GM19372 (cell line): ENCODE results near the gene KSR2.
"Not testable (repeated sequence)": the region's sequence is repeated elsewhere in the genome, so short reads cannot be mapped to it uniquely, and the experiment has no call there.

Experiments
- ATAC-seq: cut with Tn5 transposase; IDR thresholded peaks from one replicate; pipeline ENCODE4 v1.9.1; 2021; ENCODE audit warnings: mild to moderate bottlenecking, low read depth, moderate library complexity; ENCODE audit not compliant: unreplicated experiment

KSR2 gene

GRCh38 chr12:117861691-117862090 is 107.1 kb downstream of the KSR2 start:
- no peak for ATAC-seq

DNA sequence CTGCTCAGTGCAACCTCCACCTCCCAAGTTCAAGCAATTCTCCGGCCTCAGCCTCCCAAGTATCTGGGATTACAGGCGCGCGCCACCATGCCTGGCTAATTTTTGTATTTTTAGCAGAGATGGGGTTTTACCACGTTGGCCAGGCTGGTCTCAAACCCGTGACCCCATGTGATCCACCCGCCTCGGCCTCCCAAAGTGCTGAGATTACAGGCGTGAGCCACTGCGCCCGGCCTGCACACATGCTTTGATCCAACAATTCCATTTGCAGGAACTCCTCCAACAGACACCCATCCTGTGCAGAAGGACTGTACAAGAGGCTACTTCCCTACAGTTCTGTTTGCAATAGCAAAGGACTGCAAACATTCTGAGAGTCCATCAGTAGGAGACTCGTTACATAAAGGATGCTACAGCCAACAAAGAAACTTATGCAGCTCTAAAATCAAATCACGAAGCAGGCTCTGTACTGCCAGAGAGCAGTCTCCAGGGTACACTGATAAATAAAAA is 108.0 kb downstream of the KSR2 start:
- not testable (repeated sequence) for ATAC-seq

GRCh38 chr12:117860111-117860510 is 108.7 kb downstream of the KSR2 start:
- no peak for ATAC-seq

DNA sequence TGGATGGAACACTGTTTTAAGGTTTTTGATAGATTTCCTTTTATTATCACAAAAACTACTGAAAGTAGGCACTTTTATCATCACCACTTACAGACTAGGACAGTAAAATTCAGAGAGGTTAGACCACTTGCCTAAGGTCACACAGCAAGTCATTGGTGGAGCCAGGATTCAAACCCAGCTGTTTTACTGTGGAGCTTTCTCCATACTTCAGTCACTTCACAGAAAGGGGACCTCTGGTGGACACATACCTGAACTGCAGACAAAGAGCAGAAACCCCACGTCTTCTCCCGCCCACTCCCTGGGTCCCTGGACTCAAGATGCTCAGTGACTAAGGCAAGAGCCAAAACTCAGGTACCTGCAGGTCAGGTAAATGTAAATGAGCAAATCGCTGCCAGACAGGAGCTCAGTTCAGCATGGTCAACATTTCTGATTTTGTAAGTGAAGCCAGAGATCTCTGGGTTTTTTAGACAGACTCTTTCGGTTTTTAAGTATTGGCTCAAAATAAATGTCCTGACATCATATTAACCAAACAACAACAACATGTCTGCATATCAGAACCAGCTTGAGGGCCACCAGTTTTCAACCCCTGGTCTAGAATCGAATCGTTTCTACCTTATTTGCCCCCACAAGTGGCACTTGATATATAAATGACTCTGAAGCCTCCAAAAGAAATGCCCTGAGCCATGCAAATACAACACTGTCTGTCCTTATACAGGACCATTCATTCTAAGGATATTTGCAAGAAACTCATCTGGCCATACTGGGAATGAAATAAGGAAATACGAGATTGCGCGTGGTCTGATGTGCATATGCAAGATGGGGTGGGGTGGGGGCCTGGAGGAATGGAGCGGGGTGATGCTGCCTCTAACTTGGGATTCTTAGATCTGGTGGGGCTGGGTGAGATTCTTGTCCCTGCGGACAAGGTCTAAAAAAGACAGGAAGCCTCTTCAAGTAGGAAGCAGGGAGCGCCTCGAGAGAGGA is 110.9 kb downstream of the KSR2 start:
- no peak for ATAC-seq

- not testable (repeated sequence) for ATAC-seq
Measured at GRCh38 chr12:117857139-117857538, 111.7 kb downstream of the KSR2 start.

DNA sequence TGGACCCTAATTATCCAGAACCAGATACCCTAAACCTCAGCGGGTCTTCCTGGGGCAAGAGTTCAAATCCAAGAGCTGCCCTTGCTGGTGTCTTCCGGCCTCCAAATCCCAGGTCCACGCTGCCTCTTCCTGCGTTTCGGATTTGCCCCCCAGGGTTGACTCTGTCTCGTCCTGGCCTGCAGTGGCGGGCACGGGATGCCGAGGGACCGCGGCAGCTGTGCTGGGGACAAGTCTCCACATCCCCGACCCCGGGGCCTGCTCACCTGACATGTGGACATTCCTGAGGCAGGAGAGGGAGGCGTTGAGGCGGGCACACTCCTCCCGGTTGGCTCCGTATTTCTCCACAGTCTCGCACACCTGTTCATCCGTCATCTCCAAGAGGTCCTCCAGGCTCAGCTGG is 113.6 kb downstream of the KSR2 start:
- ATAC-seq: no peak

DNA sequence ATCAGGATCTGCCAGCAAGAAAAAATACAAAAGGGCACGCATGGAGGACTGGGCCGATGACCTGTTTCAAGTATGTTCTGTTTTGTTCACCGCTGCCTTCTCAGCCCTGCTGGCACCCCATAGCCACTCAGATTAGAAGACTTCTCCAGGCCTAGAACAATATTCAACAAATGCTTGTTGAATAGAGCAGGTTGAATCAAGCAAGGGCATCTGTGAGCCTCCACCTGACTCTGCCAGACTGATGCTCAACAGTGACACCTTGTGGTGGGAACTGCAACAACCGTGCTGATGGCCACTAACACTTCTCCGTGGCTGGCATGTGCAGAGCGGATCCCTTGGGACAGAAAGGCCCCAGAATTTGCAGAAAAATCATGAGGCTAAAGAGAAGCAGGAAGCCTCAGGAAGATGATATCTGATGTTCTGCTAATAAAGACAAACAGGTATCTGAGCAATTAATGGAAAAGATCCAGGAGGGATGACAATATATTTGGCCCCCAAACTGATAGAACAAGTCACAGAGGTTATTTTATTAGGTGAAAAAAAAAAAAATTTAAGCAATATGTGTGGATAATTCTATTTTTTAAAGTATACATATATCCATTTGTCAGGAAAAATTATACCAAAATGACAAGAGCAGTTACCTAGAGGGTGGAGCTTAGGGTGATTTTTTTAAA is 114.3 kb downstream of the KSR2 start:
- no peak for ATAC-seq

DNA sequence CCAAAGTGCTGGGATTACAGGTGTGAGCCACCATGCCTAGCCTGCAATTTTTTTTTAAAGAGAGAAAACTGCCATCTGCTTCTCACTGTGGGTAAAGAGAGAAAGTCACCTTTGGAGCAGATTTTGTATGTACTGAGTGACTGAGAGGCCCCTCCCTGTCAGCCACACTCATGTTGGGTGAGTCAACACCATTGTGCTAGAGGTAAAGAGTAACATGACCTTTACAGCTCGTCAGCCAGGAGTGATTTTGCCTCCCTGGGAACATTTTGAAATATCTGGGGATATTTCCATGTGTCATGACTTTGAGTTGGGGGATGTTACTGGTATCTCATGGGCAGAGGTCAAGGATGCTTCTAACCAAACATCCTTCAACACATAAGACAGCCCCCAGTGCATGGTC is 115.2 kb downstream of the KSR2 start:
- no peak for ATAC-seq

- no peak for ATAC-seq
Measured at GRCh38 chr12:117850048-117850447, 118.7 kb downstream of the KSR2 start.

- ATAC-seq: no peak
Measured at GRCh38 chr12:117847371-117847770, 121.4 kb downstream of the KSR2 start.

DNA sequence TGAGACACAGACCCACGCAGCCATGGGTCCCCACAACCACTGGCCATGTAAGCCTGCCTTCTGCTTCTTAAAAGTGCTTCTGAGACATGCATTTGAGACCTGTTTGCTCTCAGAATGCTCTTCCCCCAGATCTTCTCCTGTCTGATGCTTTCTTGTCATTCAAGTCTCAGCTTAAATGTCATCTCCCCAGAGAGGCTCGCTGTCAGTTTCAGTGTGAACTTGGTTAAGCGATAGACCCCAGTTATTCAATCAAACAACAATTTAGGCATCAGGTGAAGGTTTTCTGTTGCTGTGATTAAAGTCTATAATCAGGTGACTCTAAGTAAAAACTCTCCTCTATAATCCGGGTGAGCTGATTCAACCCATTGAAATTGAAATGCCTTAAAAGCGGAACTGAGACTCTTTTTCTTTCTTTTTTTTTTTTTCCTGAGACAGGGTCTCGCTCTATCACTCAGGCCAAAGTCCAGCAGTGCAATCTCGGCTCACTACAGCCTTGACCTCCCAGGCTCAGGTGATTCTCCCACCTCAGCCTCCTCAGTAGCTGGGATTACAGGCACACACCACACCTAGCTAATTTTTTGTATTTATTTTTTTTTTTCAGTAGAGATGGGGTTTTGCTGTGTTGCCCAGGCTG is 123.4 kb downstream of the KSR2 start:
- ATAC-seq: no peak

DNA sequence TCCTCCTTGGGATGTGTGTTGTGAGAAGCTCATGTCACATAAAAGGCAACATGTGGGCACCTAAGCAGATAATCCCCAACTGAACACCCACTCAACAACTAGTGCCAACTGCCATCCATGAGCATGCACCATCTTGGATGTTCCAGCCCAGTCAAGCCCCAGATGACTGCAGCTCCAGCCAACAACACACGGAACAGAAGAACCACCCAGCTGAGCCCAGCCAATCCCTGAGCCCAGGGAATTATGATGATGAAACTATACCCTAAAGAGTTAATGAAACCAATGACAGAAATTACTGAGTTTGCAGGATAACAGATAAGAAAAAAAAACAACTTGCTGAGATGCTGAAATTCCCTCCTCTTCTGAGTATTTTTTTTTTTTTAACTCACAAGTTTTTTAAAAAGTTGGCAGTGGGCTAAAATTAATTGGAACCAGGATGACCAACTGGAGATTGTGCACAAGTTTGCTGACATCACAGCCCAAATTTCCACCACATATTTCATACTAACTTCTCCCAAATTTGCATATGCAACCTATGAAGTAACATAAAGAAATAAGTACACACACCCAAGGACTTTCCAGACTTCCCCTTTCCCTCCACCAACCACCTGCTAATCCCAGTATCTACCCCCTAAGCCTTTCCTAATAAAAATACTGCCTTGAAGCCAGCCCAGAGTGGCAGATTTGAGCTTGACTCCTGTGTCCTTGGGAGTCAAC is 124.5 kb downstream of the KSR2 start:
- ATAC-seq: no peak

DNA sequence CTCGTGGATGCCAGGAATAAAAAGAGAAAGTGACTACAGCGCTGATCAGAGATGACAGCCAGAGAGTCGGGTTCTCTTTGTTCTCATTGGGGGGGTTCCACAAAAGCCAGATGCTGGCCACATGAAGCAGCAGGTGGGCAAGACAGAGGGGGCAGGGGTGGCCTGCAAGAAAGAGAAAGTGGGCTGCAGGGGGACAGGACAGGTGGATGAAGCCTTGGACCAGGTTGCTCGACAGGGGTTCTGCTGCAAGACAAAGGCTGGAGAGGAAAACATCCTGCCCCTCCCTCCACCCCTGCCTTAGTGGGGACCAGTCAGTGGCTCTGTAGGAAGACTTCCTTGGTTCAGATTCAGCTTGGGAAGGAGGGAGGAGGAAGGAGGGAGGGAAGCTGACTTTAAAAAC is 126.2 kb downstream of the KSR2 start:
- no peak for ATAC-seq

- no peak for ATAC-seq
Measured at GRCh38 chr12:117842220-117842619, 126.6 kb downstream of the KSR2 start.

DNA sequence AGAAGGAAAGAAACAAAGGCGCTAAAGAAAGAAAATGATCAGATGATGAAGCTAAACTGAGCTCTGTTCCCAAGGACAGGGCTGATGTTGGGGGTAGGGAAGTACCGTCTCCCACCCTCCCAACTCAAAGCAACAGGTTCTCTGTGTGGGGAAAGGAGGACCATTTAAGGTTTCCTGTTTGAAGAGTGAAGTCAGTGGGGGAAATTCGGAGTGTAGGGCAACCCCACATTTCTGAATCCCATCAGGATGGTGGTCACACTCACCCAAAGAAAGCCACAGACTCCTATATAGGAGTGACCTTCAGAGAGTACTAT is 131.1 kb downstream of the KSR2 start:
- no peak for ATAC-seq

DNA sequence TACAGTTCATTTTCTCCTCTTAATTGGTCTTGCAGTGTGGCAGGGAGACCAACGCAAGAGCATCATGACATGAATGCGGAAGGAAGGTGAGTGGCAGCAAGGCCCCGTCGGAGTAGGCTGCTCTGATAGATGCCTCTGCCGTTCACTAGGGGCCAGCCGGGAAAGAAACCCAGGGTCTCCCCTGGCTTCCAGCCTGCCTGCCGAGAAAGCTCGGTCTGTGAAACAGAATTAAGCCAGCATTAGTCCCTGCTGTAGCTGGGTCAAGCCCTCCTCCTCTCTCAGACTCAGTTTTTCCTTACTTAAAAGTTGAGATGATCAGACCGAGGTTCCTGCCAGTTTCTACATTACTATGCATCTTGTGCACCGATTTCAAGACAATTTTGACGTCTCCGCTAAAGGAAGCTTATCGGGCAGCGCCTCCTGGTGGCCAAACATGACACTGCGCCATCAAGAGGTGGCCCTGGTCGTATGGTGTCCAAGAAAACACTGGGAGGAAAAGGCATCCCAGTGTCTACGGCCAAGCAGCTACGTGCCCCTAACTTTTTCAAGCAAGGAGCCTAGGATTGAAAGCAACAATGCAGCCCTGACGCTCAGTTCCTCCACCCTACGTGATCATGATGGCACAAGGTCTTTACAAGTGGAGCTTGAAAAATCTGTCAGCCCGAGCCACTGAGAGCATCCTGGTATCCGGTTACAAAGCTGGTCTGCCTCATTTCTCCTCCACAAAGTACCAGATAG is 131.6 kb downstream of the KSR2 start:
- no peak for ATAC-seq

DNA sequence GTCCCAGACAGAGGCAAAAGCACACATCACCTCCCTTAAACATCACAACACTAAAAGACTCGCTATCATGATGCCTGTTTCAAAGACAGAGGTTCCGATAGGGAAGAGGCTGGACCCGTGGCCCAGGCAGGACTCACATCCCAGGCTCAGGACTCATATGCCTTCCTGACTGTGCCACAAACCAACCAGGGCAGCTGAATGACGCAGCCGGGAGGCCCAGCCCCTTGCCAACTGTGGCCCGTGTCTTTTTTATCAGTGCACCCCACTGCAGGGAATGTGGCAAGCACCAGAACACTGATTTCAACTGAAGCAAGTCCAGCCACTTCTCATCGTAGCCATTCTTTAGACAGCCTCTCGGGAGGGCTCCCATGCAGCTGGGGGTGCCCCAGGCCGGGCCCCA is 132.3 kb downstream of the KSR2 start:
- no peak for ATAC-seq

DNA sequence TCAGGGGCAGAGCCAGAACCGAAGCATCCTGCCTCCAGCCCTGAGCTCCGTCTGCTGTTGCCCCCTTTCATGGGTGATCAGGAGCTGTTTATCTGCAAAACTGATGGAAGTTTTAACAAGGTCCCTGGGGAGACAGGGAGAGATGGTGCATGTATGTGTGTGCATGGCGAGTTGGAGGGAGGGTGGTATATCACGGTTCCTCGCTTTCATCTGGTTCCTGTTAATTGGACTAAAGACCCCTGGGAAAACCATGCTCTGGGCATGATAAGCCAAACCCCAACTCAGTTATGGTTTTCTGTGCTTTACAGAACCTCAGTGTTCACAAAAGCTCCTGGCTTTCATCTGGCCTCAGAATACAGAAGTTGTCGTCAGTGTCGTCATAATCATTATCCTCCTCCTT is 133.6 kb downstream of the KSR2 start:
- ATAC-seq: no peak

- no peak for ATAC-seq
Measured at GRCh38 chr12:117832459-117833457, 136.0 kb downstream of the KSR2 start.
